SIG-M5 treated with dmso at 0.1 percent for 504 hours (cell line): ENCODE measurements around the gene DNM2.
A peak's percentile ranks its signal among the peaks of the same experiment; 100 is the strongest.

Experiments
- DNase-seq: peaks from one replicate; lab custom pipeline; 2025; ENCODE audit not compliant: unreplicated experiment; lab: John Stamatoyannopoulos, UW

The DNM2 gene

DNA sequence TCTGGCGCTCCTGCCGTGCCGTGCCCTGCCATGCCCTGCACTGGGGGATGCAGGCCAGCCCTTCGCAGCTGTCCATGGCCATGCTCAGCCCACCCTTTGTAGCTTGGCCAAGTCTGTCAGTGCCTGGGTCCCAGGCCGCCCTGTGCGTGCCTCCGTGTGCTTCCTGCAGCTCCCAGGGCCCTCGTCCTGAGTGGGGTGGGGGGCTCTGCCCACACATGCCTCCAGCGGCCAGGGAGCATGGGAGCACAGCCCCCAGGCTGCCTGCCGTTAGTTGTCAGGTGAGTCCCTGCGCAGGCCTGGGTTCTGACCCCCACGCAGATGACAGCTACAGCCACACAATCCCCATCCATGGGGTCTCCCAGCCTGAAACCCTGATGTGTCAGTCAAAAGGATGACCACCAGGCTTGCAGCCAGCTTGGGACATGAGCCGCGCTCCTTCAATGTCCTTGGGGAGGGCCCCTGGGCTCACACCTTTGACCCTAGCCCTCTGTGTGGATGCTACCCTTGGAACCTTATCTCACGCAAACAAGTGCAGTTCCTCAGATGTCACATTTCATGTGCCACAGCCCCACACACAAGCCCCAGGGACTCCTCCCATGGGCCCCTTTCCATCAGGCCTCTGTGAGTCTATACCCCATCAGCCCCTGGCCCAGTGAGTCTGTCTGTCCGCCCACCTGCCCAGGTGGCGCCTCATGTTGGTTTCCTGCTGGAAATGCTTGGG, 93.7 kb downstream of the DNM2 start:
- no peak for DNase-seq

DNA sequence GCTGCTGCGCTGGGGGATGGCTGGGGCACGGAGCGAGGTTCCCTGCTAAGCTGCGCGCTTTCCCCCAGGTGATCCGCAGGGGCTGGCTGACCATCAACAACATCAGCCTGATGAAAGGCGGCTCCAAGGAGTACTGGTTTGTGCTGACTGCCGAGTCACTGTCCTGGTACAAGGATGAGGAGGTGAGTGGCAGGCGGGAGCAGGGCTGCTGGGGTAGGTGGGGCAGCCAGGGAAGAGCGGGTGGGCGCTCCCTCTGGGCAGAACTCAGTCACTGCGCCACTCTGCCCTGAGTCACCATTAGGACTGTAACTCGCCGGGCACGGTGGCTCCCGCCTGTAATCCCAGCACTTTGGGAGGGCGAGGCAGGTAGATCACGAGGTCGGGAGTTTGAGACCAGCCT, 94.3 kb downstream of the DNM2 start:
- no peak for DNase-seq

- DNase-seq: peak; percentile 80
Measured at GRCh38 chr19:10812902-10813404, 95.1 kb downstream of the DNM2 start.

- DNase-seq: no peak
Measured at GRCh38 chr19:10815007-10815536, 97.2 kb downstream of the DNM2 start.

DNA sequence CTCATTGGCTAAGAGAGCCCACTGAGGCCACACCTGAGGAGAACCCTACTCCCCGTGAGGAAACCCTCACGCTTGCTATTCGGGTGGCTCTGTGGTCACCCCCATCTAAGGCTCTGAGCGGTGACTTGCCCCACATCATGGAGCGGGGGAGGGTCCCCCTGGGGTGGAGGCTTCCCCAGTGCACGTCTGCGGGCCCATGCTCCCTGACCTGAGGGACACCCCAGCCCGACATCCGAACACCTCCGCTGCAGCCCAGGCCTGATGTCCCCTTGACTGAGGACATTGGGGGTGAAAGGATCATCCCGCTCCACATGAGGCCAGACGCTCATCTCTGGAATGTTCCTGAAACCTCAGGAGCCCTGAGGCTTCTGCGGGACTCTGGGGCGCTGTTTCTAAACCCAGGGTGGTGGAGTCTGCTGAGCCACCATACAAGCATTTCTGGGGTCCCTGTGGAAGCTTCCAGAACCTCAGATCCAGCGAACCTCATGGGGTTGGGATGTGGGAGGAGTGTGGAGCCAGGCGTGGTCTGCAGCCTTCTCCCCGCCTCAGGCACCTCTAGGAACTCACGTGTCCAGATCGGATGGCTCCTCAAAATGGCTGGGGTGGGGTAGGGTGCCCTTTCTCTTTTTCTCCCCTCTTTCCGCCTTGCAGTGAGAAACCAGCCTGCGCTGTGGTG, 98.2 kb downstream of the DNM2 start:
- DNase-seq: no peak

DNA sequence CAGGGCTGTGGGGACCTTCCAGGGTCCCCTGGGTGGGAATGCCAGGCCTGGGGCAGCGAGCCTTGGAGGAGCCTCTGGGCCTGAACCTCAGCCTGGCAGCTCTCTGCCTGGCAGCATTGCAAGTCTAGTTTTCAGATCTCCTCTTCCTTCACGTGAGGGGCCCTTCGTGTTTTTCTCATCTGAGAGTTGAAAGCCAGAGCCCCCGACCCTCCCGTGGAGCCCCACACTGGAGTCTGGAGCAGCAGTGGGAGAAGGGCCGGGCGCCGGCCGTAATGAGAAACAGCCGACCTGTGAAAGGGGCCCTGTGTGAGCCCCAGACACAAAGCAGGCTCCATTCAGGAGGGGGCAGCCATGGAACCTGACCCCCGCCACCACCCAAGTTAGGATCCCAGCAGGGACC, 98.8 kb downstream of the DNM2 start:
- DNase-seq: no peak

DNA sequence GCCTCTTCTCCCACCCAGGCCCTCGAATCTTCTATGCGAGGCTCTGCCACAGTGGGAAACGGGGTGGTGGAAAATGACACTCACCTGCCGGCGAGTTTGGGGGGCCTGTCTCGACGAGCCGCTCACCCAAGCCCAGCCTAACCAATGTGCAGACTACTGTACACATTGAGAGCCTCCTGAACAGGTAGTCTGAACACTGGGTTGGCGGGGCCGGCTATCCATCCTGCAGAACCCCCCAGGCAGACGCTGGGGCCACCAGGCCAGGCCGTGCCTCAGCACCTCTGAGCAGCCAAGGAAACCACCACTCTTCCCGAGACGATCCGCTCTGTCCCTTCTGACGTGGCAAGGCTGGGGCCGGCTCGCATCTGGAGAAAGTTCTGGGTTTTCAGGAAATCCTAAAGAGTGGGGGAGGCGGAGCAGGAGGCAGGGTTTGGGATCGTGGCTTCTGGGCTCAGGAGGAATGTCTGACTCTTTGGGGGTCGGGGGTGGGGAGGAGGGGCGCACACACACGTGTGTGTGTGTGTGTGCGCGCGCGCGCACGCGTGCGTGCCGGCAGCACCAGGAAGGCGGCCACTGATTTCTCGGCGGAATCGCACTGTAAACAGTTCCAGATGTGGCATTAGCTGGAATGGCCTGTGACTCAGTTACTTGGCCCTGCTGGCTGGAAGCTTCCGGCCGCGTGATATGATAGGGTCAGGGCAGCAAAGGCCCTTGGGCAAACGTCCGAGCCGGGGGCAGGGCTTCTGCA, 99.6 kb downstream of the DNM2 start:
- DNase-seq: no peak

DNA sequence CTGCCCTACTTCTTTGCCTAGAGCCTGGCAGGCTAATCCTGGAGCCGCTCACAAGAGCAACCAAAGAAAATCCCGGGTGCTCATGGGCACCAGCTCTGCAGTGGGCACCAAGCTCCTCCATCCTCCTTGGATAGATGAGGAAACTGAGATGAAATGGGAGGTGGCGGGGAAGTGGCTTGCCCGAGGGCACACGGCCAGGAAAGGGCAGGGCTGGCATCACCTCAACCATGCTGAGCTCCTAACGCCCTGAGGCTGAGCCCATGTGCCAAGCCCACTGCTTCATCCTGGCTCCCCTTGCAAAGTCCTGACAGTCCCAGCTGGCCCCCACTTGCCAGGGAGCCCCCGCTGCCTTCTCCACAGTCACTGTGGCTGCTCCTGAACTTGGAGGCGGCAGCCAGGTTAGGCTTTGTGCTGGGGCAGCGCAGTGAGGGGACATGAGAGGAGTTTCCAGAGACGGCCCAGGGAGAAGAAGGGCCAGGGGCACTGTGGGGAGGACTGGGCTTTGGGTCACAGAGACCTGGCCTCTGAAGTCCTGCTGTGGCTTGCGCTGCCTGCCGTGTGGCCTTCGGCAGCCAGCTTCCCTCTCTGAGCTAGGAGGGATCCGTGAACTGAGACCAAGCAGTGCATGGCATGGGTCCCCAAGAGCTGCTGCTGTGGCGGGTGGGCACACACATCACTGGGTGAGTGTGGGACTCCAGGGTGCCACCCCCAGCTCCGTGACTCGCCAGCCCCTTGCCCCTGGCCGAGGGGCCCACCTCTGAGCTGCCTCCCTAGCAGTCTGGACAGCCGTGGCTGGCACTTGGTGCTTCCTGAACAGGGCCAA, 100.6 kb downstream of the DNM2 start:
- DNase-seq: no peak

- DNase-seq: no peak
Measured at GRCh38 chr19:10819124-10820060, 101.5 kb downstream of the DNM2 start.

DNA sequence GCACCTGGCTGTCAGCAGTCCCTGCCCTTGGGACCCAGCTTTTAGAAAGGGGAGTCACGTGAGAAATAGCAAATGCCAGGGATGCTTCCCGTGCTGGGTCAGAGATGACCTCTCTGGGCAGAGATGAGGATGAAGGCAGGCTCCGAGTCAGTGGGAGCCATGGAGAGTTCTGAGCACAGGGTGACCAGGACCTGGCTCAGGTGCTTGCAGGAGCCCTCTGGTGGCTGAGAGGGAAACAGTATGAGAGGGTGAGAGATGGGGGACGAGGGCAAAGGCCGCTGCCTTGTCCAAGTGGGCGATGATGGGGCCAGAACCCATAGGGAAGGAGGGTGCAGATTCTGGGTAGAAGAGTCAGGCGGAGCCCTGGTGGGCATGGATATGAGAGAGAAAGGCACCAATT, 102.3 kb downstream of the DNM2 start:
- DNase-seq: no peak

- no peak for DNase-seq
Measured at GRCh38 chr19:10823690-10824089, 105.8 kb downstream of the DNM2 start.

- no peak for DNase-seq
Measured at GRCh38 chr19:10826231-10826630, 108.4 kb downstream of the DNM2 start.

DNA sequence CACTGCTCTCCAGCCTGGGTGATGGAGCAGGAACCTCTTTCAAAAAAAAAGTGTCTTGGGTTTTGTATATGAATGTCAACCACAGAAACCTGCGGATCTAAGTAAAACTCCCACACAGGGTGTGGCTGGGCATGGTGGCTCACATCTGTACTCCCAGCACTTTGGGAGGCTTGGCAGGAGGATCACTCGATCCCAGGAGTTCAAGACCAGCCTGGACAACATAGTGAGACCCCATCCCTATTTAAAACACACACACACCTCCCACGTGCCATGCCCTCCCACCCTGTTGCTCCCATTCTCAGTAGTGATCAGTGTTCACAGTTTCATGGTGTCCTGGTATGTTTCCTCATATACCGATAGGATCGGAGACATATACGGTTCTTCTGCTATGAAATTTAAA, 109.0 kb downstream of the DNM2 start:
- no peak for DNase-seq

DNA sequence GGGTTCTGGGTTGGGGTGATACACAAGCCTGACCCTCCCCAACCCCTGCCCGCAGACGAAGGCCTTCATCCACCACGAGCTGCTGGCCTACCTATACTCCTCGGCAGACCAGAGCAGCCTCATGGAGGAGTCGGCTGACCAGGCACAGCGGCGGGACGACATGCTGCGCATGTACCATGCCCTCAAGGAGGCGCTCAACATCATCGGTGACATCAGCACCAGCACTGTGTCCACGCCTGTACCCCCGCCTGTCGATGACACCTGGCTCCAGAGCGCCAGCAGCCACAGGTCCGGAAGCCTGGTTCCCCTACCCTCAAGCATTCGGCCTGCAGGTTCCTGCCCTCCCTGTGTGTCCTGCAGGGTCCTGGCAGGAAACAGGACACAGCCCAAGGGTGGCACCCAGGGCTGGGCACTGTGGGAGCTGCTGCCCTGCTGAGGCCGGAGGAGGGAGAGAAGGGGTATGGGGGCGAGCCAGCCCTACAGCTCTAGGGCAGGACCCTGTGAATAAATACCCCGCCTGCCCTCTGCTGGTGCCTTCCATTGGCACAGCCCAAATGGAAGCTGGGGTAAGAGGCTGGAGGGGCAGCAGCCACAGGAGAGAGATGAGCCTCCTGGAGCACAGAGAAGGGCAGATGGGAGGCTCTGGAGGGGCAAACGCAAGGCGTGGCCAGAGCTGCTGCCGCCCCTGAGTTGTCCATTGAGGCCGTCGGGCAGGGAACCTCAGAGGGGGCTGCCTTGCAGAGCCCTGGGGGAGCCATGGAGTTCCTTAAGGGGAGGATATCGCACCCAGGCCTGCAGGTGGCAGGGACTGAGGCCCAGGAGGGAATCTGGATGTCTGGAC, 111.3 kb downstream of the DNM2 start:
- DNase-seq: no peak

GRCh38 chr19:10829967-10830366, 112.1 kb downstream of the DNM2 start:
- no peak for DNase-seq

DNA sequence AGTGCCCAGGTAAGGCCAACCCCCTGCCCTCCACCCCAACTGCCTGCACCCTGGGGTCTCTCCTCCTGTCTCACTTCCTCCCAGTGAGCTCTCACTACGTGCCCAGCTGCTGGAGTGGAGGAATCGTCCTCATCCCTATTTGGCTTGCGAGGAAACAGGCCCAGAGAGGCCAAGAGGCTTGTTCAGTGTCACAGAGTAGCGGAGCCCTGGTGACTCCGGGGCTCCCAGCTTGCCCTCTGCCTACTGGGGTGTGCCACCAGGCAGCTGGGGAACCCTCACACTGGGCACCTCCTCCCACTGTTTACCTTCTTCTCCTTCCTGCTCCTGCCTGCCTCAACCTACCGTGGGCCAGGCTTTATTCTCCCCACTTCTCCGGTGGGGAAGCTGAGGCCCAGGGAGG, 112.5 kb downstream of the DNM2 start:
- DNase-seq: no peak

DNA sequence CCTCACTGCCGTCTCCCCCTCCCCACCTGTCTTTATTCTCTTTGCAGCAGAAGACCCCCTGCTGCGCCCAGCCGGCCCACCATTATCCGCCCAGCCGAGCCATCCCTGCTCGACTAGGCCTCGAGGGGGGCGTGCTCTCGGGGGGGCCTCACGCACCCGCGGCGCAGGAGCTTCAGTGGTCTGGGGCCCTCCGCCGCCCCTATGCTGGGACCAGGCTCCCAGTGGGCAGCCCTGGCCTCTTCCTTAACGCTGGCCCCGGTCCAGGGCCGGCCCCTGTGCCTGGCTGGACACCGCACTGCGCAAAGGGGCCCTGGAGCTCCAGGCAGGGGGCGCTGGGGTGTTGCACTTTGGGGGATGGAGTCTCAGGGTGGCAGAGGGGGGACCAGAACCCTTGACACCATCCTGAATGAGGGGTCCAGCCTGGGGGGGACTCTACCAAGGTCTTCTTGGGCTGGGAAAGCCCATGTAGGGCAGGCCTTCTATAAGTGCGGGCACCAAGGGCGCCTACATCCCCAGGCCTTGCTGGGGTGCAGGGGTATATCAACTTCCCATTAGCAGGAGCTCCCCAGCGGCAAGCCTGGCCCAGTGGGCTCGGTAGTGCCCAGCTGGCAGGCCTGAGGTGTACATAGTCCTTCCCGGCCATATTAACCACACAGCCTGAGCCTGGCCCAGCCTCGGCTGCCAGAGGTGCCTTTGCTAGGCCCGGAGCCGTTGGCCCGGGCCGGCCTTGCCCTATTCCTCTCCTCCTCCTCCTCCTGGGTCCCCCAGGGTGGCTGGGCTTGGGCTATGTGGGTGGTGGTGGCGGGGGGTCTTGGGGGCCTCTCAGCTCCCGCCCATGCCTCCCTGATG, 113.3 kb downstream of the DNM2 start:
- DNase-seq: no peak
